ENCODE data around the gene CCL22. TPM values are rescaled to one million over a fixed set of nuclear protein-coding genes. Genes with fewer than 3 reads are reported as not detected.
"Not testable (repeated sequence)": the region's sequence is repeated elsewhere in the genome, so short reads cannot be mapped to it uniquely, and the experiment has no call there.

The CCL22 gene
- total and polyA plus RNA-seq, 2 donors (not counting 3 experiments of a cell fraction or from before 2014, with no cell fraction given): not detected

DNA sequence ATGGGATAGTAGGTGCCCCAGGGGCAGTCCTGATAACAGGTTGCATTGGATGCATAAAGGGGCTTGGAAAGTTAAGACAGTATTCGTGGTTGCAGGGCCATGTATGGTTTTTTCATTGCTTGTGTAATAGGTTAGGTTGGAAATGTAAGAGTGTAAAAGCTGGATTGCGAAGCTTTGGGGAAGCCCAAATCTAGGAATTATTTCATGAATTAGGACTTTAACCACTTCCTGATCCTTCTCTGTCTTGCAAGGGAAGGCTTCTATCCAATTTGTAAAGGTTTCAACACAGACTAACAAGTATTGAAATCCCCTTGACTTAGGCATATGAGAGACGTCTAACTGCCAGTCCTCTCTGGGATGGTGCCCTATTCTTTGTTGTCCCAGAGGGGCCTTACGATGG lies 38.2 kb downstream of the CCL22 start:
- intact Hi-C loops (cut with micrococcal nuclease): no loop called here
- no peak overlapping the region for H3K9ac ChIP-seq (replicated peaks; ENCODE audit: extremely low read depth, insufficient read depth, low read length)
- no TSS peak for BruUV-seq (replicated peaks)

DNA sequence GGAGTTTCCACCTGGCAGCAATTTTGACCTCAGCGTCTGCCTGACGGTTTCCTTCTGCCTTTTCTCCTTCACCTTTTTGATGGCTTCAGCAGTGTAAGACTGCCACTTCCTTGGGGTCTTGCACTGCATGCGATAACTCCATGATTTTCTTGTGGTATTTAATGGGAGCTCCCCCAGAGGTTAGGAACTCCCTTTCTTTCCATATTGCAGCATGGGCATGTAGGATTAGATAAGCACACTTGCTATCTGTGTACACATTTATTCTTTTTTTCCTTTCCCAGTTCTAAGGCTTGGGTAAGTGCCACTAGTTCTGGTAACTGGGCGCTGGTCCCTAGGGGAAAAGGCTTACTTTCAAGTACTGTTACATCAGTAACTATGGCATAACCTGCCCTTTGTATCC lies 38.9 kb downstream of the CCL22 start:
- H3K9me1 ChIP-seq (replicated peaks; ENCODE audit: control insufficient read depth, extremely low read depth, insufficient read depth, low read length); H3K4me1 ChIP-seq (ENCODE audit: control insufficient read depth, extremely low read depth, insufficient read depth, low read length); H3K79me2 ChIP-seq (ENCODE audit: control insufficient read depth, insufficient read depth, low read length); DNase-seq (ENCODE audit: low read depth, low spot score); H3K9me3 ChIP-seq (replicated peaks; ENCODE audit: control insufficient read depth, insufficient read depth, low read length); BruUV-seq (replicated peaks); FAIRE-seq; H4K20me1 ChIP-seq (replicated peaks; ENCODE audit: control insufficient read depth, extremely low read depth, insufficient read depth, low read length); H2AFZ ChIP-seq (ENCODE audit: low read depth, low read length); H3K4me3 ChIP-seq (replicated peaks in 1 of 3; ENCODE audit: insufficient read depth in 1 of 3, low read depth in 1 of 3, low read length in 3 of 3); dilution Hi-C loops (cut with MboI; ENCODE audit: extremely low pct_ligation_motif_present, low sequenced_read_pairs); H3K27ac ChIP-seq (ENCODE audit: insufficient read depth, low read depth, low read length); intact Hi-C loops (cut with micrococcal nuclease); H3K36me3 ChIP-seq (ENCODE audit: control insufficient read depth in 2 of 2, extremely low read depth in 1 of 2, insufficient read depth in 2 of 2, low read length in 2 of 2); CTCF ChIA-PET; H3K9ac ChIP-seq (replicated peaks; ENCODE audit: extremely low read depth, insufficient read depth, low read length); H3K27me3 ChIP-seq (ENCODE audit: control insufficient read depth in 2 of 2, insufficient read depth in 2 of 2, low read length in 2 of 2); H3K4me2 ChIP-seq (ENCODE audit: insufficient read depth, low read length); POLR2A ChIA-PET: not testable (repeated sequence)

More for the DNA sequence above, 38.2 kb downstream of the CCL22 start:
- dilution Hi-C loops (cut with MboI; ENCODE audit: extremely low pct_ligation_motif_present, low sequenced_read_pairs): no loop called here
- Histone ChIP-seq H3K4me3 (replicated peaks in 1 of 3; ENCODE audit: insufficient read depth in 1 of 3, low read depth in 1 of 3, low read length in 3 of 3) (no peak overlapping the region), H3K4me2 (ENCODE audit: insufficient read depth, low read length) (no peak overlapping the region), H3K79me2 (ENCODE audit: control insufficient read depth, insufficient read depth, low read length) (no peaks in the 10 kb centered on the region), H2AFZ (ENCODE audit: low read depth, low read length) (no peak overlapping the region), H3K27me3 (ENCODE audit: control insufficient read depth in 2 of 2, insufficient read depth in 2 of 2, low read length in 2 of 2) (peaks cover 2 to 6% of the 10 kb centered on the region in 2 experiments), H3K9me3 (replicated peaks; ENCODE audit: control insufficient read depth, insufficient read depth, low read length) (no peaks in the 10 kb centered on the region), H3K36me3 (ENCODE audit: control insufficient read depth in 2 of 2, extremely low read depth in 1 of 2, insufficient read depth in 2 of 2, low read length in 2 of 2) (no peaks in the 10 kb centered on the region), H3K4me1 (ENCODE audit: control insufficient read depth, extremely low read depth, insufficient read depth, low read length) (no peaks in the 10 kb centered on the region), H3K9me1 (replicated peaks; ENCODE audit: control insufficient read depth, extremely low read depth, insufficient read depth, low read length) (no peaks in the 10 kb centered on the region), H3K27ac (ENCODE audit: insufficient read depth, low read depth, low read length) (no peak overlapping the region), H4K20me1 (replicated peaks; ENCODE audit: control insufficient read depth, extremely low read depth, insufficient read depth, low read length) (no peaks in the 10 kb centered on the region)
- FAIRE-seq: no peak
- DNase-seq (ENCODE audit: low read depth, low spot score): no peak
- ChIA-PET POLR2A (no interaction called here), CTCF (no interaction called here)
- TF ChIP-seq POLR2AphosphoS5 (IDR thresholded peaks at IDR 0.05; ENCODE audit: insufficient read depth, low read depth, low read length) (no peak), CTCF (IDR thresholded peaks at IDR 0.05; ENCODE audit: extremely low read depth in 1 of 2, insufficient read depth in 1 of 2, low read depth in 1 of 2, low read length in 2 of 2) (no peak), FOS (IDR thresholded peaks at IDR 0.05; ENCODE audit: borderline replicate concordance, insufficient read depth, low read length) (no peak), MYC (IDR thresholded peaks at IDR 0.05; ENCODE audit: low read depth, low read length) (no peak), JUN (IDR thresholded peaks at IDR 0.05; ENCODE audit: borderline replicate concordance, insufficient read depth, insufficient read length, low read depth) (no peak), POLR2A (IDR thresholded peaks at IDR 0.05; ENCODE audit: low read depth, low read length) (no peak), GATA2 (IDR thresholded peaks at IDR 0.05; ENCODE audit: insufficient read depth, insufficient read length, low read depth, low read length) (no peak), EZH2 (IDR thresholded peaks at IDR 0.05; ENCODE audit: borderline replicate concordance, low read depth, low read length, severe bottlenecking) (no peak)
- TF ChIP-seq, protein P1, sequence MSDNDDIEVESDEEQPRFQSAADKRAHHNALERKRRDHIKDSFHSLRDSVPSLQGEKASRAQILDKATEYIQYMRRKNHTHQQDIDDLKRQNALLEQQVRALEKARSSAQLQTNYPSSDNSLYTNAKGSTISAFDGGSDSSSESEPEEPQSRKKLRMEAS (IDR thresholded peaks at IDR 0.05; ENCODE audit: insufficient read depth, insufficient read length): no peak
